Right ventricle myocardium superior (tissue), 1 donor: Measurements from ENCODE around the gene DPH1. TPM values are rescaled to one million over a fixed set of nuclear protein-coding genes. Genes with fewer than 3 reads are reported as not detected.
"Not testable (repeated sequence)": the region's sequence is repeated elsewhere in the genome, so short reads cannot be mapped to it uniquely, and the experiment has no call there.

Experiments used
- ATAC-seq: fragments of 200-7000 bp; cut with Tn5 transposase; one replicate; pipeline ENCODE4 v1.9.1; 2020; ENCODE audit warnings: mild to moderate bottlenecking; ENCODE audit not compliant: poor library complexity
- DNase-seq: peaks from one replicate; pipeline ENCODE4 v3.0.0-alpha.2; 2020
- intact Hi-C: fragments of 100-400 bp; cut with DNase I; formaldehyde crosslinking; loops from one replicate; pipeline ENCODE4 v1.11.2; 2022
- total RNA-seq: library from RNA; stranded (reverse); fragmentation: NEBNext Ultra II Directional; extraction: Animal tissue kit (Norgen Biotek cat#: 25700); gene quantifications from one replicate; pipeline ENCODE4 v1.2.1, GENCODE V29; 2021
- donor health status: DM: no; HTN: yes; CAD: no; lungs with severe emphysema.

Gene DPH1
- total RNA-seq, 1 donor from 2014 or later: 26.8 TPM

GRCh38 chr17:2003525-2003924 lies 26.4 kb upstream of the DPH1 start:
- no peak for DNase-seq
- ATAC-seq: no peak
- intact Hi-C loops: no loop called here

DNA sequence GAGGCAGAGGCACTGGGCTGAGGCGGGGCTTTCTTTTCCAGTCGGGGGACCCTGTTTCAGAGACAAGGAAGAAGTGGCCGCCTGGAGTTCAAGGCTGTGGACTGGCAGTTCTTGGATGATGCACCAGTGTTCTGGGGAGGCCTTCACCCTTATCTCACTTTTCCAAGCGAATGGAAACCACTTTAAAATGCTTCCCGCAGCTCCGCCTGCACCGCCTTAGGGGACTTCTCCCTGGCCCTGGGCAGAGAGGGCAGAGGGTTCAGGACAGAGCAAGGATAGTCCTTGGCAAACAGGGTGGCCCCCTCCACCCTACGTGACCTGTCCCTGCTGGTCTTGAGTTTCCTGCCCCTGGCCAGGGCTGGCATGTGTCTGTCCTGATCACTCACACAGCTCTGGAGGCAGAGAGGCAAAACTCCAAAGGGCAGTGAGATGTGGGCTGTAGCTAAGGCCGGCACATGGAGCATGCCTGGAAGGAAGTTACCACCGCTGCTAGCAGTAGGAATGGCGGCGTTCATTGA lies 25.5 kb upstream of the DPH1 start:
- intact Hi-C loops: no loop called here
- DNase-seq (no peak), ATAC-seq (peak; percentile 12)

DNA sequence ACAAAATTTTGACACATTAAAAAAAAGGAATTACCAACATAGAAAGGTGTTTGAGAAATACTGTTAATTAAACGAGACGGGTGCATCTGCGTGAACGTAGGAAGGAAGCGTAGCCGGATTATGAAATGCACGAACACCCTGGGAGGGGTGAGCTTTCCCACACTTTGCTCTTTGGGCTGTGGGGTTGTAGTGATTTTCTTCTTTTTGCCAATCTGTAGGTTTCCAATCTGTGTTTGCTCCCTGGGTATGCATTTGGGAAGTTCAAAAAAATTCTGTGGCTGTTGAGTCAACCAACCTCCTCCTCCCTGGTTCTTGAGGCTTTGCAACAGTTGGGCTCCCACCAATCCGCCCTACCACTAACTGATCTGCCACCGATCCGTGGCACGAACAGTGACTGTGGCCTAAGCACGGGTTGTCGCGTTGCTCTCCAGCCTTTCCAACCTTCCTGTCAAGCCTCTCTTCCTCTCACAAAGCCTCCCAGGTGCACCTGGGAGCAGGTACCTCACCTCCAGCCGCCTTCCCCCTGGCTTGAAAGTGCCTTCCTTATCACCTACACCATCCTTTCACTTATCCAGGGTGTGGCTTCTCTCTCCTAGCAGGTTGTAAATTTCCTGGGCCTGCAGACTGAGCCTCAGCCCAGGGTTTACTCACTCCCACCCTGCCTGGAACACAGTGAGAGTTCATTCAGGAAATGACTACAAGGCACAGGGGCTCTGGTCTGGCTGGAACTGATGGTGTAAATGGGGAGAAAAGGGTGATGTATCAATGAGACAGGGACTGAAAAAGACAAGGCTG lies 21.4 kb upstream of the DPH1 start:
- no peak for ATAC-seq
- no peak for DNase-seq
- intact Hi-C loops: no loop called here

DNA sequence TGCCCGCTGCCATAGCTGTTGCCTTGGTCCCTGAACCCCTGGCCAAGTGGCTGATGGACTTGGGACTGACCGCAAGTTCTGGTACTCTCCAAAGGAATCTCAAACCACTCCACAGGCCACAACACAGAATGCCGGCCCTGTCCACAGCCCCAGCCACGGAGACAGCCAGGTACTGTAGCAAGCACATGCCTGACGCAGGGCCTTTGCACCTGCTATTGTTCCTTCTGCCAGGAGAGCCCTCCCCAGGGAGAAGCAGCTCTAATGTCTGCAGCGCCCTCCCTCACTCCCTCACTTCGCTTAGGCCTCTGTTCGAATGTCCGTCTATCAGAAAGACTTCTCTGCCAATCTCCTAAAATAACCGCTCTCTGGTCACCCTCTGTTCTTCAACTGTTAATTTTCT lies 20.2 kb upstream of the DPH1 start:
- no peak for ATAC-seq
- intact Hi-C loops: no loop called here

GRCh38 chr17:2011411-2012371 lies 18.3 kb upstream of the DPH1 start:
- DNase-seq (no peak), ATAC-seq (peak; percentile 34)
- intact Hi-C loops: no loop called here

More for the DNA sequence above, 20.2 kb upstream of the DPH1 start:
- DNase-seq: no peak

DNA sequence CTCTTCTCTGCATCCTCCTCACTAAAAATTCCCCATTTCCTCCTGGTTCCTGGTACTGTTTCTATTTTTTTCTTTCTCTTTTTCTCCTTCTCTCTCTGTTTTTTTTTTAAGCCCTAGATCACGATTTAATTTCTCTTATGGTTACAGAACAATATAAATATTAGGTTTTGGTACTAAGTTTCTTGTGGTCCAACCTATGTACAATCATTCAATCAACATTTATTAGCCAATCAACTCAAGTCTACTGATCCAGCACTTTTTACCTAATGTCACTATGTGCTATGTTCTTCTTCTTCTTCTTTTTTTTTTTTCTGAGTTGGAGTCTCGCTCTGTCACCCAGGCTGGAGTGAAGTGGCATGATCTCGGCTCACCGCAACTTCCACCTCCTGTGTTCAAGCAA lies 17.5 kb upstream of the DPH1 start:
- intact Hi-C loops: no loop called here
- ATAC-seq: no peak

GRCh38 chr17:2013220-2013993 lies 16.5 kb upstream of the DPH1 start:
- DNase-seq, intact Hi-C loops, ATAC-seq: not testable (repeated sequence)

More for the DNA sequence above, 17.5 kb upstream of the DPH1 start:
- DNase-seq: no peak

DNA sequence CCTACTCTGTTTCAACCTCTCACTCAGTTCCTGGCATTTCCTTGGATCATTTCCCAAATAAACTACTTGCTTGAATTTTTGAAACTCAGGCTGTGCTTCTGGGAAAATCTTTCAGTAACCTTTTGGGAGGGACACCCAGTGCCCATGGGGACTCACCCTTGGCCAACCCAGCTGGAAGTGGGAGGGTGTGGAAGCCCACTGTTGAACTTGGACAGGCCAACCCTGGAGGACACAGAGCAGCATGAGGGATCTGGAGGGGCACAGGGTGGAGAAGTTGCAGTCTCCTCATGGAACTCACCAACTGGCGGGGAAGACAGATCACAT lies 16.0 kb upstream of the DPH1 start:
- intact Hi-C loops: no loop called here
- DNase-seq (no peak), ATAC-seq (no peak)

- no peak for ATAC-seq
- no peak for DNase-seq
- intact Hi-C loops: no loop called here
Measured at GRCh38 chr17:2015314-2015713, 14.6 kb upstream of the DPH1 start.

DNA sequence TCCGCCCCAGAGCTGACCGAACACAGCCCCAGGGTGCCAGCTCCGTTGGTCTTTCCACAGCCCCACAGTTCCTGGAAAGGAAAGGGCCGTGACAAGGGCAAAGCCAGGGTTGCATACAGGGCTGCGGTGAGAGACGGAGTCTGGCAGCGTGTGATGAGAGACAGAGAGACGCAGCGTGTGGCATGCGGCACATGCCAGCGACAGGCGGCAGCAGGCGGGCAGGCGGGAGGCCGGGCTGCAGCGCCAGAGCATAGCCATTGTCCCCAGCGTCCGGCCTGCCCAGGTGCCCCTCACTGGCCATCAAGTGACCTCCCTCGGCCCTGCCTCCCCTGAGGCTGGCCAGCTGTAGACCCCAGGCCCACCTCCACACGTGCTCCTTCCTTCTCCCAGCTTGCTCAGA lies 13.5 kb upstream of the DPH1 start:
- intact Hi-C loops: no loop called here
- DNase-seq (no peak), ATAC-seq (no peak)

DNA sequence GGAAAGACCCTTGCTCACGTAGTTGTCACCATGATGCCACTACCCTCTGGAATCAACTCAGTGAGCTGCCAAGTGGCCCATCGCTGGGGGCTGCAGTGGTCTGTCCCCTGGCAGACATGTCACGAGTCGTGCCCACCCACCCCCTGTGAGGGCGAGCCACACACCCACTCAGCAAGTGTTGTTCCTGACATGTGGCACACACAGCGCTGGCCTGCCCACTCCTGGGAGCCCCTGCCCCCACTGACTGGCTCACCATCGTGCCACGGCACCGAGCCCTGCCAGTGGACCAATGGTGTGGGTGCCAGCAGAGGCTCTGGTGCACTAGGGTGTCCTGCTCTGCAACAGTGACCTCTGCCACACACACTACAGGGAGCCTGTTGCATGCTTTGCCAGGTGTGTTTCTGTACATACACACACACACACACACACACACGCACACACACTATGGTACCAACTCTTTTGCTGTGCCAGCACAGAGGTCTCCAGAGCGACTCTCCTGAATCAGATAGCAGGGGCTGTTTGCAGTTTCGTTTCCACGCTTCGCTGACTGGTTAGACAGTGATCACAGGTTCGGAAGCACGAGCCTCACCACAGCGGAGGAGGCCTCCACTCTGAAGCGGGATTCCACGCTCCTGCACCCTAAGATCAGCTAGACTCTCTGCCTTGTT lies 12.5 kb upstream of the DPH1 start:
- DNase-seq: no peak
- intact Hi-C loops: no loop called here
- ATAC-seq: no peak

DNA sequence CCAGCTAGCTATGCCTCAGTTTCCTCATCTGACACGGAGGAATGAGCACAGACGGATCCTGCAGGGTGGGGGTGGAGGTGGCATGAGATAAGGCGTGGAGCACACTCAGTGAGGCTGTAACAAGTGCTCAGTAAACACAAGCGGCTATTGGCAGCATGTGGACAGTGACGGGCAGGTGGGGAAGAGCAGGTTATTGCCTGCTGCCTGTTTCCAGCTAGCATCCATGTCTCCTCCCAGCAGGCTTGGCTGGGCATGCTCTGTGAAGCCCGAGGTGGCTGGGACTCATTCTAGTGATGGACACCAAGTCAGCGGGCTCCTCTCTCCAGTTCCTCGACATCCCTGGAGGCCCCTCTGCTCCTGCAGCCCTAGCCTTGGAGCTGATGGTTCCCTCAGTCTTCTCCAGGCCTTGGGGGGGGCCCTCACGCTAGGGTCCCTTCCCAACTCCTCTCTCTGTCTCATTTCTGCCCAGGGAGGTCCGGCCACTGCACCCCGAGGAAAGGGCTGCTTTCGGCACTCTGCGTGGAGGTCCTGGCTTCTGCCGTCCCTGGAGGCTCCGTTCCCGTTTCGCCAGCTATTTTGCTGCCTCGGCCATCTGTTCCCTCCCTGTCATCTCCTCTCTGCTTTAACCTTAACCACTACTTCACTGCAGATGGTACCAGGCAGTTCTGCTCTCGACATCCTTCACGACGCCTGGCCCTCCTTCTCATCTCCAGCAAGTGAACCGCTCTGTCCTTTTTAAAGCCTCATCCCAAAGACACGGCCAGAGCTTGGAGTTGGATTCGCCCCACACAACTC lies 11.0 kb upstream of the DPH1 start:
- DNase-seq (no peak), ATAC-seq (no peak)
- intact Hi-C loops: no loop called here

- no peak for ATAC-seq
- no peak for DNase-seq
- intact Hi-C loops: no loop called here
Measured at GRCh38 chr17:2019723-2020122, 10.2 kb upstream of the DPH1 start.

GRCh38 chr17:2020721-2021120 lies 9.2 kb upstream of the DPH1 start:
- ATAC-seq (no peak), DNase-seq (no peak)
- intact Hi-C loops: no loop called here

GRCh38 chr17:2022647-2023240 lies 7.2 kb upstream of the DPH1 start:
- DNase-seq (no peak), ATAC-seq (no peak)
- intact Hi-C loops: no loop called here

DNA sequence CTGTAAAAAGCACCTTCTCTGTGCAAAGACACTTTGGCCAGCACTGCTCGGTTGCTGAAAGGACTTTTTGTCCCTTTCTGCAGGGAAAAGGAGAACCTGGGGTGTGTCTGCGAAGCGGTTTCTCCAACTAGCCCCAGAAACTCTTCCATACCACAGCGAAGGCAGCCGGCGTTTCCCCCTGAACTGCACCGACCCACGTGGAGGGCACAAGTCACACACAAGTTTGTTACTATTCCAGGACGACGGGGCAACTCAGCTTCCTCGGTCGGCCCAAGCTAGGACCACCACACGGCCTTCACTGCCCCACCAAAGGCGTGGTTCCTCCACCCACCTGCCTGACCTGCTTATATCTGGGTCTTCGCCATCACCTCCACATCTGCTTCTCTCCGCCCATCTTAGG lies 6.7 kb upstream of the DPH1 start:
- no peak for DNase-seq
- no peak for ATAC-seq
- intact Hi-C loops: no loop called here
